Umbilical cord (tissue), 2 donors: ENCODE measurements around the gene ORC2. TPM values are rescaled to one million over a fixed set of nuclear protein-coding genes. Genes with fewer than 3 reads are reported as not detected.
"Not testable (repeated sequence)": the region's sequence is repeated elsewhere in the genome, so short reads cannot be mapped to it uniquely, and the experiment has no call there.

Experiments
- DNase-seq: peaks from one replicate; pipeline ENCODE4 v3.0.0-alpha.2; 2015; ENCODE audit warnings: low spot score
- total RNA-seq: library from RNA; depleted of rRNA; stranded (reverse); fragments of >200 nt; gene quantifications from one replicate; pipeline ENCODE4 v1.2.3, GENCODE V29; 2014; ENCODE audit warnings: low replicate concordance; ENCODE audit not compliant: insufficient read depth

The ORC2 gene
- total RNA-seq, 1 donor from 2014 or later, result 19.5 TPM

DNA sequence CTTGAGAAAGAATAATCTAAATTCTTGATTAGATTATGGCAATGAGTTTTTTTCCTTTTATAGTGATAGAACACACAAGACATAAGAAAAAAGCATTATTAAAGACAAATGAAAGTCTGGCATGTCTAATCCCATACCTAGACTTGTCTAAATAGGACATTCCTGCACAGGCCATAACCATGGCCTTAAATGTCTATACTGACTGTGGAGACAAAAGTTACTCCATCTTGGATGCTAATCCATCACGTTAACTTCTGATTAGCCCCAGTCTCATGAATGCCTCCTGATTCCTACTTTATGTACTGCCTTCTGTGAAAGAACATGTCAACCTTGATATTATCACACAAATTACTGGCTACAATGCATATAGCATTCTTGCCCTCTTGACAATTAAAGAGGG, 23.6 kb downstream of the ORC2 start:
- no peak for DNase-seq

DNA sequence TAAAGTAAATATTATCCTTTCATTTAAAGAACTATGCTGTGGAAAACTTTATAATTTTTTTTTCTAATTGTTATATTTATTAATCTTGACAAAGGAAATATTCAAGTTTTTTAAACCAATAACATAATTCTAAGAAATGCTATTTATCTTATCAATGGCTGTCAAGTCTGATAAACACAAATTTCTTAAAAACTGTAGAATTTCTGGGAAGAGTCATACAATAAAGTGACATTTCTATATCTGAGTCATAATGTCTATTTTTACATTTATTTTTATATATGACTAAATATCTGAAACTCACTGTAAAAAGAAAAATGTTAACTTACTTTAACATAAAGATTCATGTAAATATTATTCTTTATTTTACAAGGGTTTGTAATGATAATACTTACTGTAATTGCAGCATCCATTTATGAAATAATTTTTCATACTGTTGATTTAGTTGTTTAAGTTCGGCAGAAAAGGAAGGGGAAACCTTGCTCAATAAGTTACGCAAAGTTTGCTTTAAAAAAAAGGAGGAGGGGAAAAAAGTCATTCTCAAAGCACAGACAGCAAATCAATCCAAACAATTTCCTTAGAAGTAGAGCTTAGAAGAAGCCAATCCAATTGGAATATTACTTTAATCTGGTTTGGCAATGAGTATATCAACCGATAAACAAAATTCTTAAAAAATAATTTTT, 32.4 kb downstream of the ORC2 start:
- DNase-seq, result no peak

DNA sequence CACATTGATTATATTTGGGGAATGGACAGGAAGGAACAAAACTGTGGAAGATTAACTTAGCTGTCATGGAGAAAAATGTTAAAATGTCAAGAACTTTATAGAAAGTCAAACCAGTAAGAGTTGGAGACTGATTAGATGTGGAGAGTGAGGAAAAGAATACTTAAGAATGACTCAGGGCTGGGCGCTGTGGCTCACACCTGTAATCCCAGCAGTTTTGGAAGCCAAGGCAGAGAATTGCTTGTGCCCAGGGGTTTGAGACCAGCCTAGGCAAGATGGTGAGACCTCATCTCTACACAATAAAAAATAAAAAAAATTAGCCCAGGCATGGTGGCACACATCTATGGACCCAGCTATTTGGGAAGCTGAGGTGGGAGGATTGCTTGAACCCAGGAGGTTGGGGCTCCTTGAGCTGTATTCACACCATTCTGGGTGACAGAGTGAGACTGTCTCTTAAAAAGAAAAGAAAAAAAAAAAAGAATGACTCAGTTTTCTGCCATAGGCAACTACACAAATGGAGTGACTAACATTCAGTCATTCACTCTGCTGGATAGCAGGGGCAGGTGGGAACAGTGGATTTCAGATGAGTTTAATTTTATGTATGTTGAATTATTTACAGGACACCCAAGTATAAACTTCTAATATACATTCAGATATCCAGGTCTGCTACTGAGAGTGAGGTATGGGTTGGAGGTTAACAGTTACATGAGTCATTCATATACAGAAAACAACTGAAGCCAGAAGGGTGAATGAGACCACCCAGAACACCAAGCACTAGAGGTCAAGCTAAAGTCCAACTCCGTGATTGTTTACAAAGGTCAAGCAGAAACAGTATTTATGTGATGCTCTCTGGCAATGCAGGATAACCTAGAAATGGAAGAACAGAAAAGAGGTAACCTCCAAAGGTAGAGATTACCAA, 33.9 kb downstream of the ORC2 start:
- DNase-seq, result no peak

DNA sequence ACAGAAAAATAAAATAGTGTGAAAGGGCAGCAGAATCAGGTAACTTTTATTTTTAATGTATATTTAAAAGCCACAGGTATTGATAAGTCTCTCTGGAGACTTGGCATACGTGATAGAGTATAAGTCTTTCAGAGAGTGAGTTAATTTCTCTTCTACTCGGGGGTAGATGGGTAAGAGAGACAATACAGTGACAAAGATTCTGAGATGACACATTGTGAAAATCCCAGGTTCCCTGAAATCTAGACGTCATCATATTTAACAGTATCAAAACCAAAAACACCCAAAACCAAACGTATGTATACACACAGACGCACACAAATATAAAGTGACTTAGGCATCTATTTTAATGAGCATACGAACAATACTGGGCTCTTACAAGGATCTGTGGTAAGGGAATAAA, 41.0 kb downstream of the ORC2 start:
- DNase-seq, result no peak

DNA sequence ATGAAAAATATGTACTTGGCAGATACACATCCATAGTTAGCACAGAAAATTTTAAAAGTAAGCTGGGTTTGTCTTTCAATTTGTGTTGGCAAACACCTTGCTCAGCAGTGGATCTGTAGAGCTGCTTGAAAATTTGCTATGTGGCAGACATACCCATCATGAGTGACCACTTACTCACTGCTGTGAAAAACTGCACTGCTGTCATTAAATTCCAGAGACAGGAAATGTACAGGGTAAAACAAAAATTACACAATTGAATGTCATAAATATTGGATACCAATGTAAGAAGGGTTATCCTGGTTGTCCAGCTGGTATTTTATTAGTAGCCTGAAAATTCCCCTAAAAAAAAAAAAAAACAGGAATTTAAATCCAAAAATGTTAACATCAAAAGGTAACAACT, 49.8 kb downstream of the ORC2 start:
- no peak for DNase-seq

DNA sequence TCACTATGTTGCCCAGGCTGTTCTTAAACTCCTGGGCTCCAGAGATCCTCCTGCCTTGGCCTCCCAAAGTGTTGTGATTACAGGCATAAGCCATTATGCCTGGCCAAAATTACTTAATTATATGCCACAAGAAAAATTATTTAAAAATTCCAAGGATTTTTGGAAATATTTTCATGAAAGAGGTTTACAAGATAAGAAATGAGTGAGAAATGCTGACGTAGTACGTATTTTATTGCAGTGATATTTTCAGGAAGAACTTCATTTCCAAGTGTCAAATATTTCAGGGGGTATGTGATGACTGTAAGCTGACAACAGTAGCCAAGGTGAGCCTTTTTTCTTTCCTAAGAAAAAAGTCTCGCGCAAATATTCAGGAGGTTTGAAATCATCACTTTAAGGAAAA, 53.5 kb downstream of the ORC2 start:
- no peak for DNase-seq

DNA sequence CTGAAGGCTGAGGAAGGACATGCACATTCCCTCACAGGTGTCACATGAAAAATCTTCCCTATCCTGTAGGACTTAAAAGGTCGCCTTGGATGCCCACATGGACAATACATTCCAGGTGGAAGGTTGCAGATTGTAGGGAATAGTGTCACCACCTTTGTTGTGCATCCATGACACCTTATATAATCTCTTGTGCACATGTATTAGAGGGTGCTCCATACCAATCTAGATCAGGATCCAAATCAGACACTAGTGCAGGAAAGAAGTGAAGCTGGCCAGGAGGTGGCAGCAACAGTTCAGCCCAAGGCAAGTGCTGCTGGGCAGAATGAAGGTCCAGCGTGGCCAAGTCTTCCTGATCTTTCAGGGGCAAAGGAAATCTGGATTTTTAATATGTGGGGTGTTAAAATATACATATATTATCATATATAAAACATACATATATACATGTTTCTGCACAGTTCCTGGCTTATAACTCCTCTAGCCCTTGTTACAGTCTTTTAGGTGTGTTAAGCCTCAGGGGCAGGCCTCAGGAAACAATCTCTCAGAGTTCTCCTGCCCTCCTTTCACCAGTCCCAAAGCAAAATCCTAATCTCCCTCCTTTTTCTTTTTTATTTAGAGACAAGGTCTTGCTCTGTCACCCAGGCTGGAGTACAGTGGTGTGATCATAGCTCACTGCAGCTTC, 57.7 kb downstream of the ORC2 start:
- peak; percentile 62 for DNase-seq

DNA sequence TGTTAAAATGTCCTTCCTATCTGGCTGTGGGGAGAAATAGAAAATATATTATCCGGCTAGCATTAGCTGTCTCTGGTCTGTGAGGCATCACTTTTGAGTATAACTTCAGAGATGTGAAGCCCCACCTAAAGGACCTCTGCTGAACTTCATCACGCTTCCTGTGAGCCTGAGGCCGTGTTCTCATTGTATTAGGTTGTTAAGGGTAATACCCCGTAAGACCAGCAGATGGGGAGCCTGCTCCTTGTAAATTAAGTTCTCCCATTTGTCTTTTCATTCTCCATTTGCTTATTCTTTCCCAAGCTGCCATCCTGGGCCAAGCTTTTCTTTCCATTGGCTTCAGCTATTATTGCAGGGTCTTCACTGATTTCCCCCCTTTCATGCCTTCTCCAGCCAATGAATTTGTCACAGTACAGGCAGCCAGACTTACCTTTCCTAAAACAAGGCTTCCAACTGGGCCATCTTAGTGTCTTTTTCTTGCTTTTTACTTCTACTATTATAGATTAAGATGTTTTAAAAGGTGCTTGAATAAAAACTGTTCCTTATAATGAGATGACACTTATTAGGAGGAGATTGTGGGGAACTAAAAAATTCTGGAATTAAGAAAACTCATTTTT, 61.9 kb downstream of the ORC2 start:
- peak; percentile 83 for DNase-seq

DNA sequence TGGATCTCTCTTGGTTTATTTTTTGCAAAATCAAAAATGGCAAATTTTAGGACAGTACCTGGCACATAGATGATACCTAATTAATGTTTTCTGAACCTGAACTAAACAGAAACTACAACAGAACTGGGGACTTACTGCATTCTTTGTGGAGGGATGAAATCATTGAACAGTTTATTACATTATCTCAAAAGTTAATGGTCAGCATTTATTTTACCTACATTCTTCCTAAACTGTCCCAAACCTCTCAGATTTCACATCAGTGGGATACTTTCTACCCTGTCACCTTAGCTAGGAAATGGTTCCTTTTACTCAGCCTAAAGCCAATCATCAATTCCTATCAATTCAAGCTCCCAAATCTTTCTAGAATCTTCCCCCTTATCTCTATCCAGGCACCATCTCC, 64.0 kb downstream of the ORC2 start:
- no peak for DNase-seq

DNA sequence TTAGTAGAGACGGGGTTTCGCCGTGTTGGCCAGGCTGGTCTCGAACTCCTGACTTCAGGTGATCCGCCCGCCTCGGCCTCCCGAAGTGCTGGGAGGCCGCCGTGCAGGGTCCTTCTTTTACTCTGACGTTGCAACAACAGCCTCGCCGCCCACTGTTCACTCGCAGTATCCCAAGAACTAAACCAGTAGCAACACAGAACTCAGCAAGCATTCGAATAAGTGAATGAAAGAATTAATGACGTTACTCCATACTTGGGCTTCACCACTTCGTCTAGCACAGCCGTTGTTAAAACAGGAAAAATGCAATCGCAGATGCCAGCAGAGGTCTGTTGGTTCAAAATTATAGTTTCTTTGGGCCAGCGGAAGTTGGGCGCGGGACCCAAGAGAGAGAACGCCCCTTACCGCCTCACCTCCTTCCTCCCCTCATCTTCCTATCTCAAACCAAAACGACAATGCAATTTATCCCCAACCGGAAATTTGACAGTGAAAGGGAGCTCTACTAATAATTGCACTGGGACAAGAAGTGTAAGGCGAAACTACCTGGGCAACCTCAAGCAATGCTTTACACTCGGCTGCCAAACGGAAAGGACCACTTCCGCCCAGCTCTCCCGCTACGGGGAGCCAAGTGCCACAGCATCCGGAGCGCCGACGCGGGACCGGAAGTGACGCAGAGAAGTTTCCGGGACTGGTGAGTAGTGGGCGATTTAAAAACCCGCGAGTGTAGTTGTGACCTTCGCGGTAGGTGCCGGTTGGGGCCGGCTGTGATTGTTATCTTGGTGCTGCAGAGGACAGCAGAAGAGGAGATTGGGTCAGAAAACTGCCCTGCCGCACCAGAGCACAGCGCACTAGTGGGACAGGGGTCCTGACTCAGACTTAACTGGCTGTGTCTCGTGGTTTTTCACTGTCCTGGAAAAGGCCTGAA, 74.5 kb downstream of the ORC2 start, which contains the start of the genes NIF3L1 and PPIL3:
NIF3L1 (plus strand) TSS at position 668 of the 922 bp plus-strand sequence. CDS start 2,573 bp downstream, outside the sequence.
PPIL3 (minus strand) TSS at position 374 of the 922 bp plus-strand sequence. CDS start 1,462 bp downstream, outside the sequence.
- DNase-seq, result peak; percentile 99

DNA sequence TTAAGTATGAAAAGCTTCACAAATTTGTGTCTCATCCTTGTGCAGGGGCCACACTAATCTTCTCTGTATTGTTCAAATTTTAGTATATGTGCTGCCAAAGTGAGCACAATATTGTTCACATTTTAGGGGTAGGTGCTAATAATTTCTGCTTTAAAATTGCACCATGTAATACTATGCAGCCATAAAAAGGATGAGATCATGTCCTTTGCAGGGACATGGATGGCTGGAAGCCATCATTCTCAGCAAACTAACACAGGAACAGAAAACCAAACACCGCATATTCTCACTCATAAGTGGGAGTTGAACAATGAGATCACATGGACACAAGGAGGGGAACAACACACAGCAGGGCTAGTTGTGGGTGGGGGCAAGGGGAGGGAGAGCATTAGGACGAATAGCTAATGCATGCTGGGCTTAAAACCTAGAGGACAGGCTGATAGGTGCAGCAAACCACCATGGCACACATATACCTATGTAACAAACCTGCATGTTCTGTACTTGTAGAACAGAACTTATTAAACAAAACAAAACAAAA, 81.7 kb downstream of the ORC2 start:
- not testable (repeated sequence) for DNase-seq

DNA sequence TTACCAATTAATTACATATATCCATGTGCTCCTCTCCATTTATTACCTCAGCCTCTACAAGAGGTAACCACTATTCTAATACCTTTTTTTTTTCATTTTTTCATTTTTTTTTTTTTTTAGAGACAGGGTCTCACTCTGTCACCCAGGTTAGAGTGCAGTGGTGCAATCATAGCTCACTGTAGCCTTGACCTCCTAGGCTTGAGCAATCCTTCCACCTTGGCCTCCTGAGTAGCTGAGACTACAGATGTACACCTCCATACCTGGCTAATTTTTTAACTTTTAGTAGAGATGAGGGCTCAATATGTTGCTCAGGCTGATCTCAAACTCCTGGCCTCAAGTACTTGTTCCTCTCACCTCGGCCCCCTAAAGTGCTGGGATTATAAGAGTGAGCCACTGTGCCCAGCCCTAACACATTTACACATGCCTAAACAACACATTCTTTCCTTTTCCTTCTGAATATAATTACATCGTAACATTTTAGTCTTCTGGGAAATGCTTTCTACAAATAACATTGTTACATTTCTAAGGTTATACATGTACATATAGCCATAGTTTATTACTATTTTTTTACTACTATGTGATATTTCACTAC, 85.1 kb downstream of the ORC2 start:
- no peak for DNase-seq

DNA sequence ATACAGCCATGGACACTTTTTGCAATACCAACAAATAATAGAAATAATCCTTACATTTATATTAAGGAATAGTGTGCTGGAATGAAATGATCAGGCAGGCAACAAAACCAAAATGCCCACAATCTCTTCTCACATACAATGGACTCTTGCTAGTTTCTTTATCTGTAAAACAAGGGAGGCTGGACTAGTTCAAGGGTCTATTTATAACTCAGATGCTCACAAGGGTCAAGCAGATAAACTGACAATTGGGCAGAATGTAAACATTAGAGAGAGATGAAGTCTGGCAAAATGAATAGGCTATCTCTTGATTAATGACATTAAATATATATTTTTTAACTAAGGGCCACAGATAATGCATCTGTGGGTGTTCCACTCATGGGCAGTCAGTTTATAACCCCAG, 86.0 kb downstream of the ORC2 start:
- DNase-seq, result no peak

DNA sequence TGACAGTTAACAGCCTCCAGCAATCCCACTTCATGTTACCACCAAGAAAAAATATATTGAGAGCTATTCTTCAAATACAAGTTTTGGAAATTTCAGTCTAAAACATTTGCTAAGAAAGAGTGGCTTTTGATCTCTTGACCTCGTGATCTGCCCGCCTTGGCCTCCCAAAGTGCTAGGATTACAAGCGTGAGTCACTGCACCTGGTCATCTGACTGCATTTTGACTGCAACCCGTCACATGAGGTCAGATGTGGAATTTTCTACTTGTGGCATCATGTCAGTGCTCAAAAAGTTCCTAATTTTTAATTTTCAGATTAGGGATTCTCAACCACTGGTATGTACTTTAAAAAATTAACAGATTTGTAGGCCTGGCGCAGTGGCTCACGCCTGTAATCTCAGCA, 89.9 kb downstream of the ORC2 start:
- no peak for DNase-seq

DNA sequence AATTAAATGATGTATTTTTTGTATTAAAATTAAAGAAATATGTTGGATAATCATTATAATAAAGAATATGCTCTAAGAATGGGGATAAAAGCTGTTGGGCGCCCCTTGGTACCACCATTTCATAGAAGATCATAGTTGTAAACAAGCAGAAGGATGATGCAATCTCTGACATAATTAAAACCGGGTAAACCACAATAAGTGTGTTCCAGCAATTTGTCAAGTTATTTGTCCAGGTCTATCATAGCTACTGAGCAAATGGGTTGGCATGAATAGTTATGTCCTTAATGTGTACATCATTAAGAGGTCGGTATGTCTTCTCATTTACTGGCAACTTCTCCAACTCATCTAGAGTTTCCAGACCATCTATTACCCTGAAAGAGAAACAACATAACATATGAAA, 92.3 kb downstream of the ORC2 start:
- DNase-seq, result no peak

DNA sequence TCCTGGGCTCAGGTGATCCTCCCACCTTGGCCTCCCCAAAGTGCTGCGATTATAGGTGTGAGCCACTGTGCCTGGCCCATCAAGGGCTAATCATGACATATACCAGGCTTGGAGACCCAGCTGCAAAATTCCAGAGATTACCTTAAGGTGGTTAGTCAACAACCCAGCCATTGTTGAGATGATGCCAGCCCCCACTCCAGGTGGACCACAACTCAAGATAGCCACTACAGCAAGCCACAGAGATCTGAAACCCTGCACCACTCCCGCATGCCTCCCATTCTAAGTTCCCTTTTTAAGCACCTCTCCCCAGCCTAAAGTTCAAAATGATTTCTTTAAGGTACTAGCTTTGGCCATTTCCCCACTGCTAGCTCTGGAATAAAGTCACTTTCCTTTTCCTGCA, 94.4 kb downstream of the ORC2 start:
- no peak for DNase-seq

DNA sequence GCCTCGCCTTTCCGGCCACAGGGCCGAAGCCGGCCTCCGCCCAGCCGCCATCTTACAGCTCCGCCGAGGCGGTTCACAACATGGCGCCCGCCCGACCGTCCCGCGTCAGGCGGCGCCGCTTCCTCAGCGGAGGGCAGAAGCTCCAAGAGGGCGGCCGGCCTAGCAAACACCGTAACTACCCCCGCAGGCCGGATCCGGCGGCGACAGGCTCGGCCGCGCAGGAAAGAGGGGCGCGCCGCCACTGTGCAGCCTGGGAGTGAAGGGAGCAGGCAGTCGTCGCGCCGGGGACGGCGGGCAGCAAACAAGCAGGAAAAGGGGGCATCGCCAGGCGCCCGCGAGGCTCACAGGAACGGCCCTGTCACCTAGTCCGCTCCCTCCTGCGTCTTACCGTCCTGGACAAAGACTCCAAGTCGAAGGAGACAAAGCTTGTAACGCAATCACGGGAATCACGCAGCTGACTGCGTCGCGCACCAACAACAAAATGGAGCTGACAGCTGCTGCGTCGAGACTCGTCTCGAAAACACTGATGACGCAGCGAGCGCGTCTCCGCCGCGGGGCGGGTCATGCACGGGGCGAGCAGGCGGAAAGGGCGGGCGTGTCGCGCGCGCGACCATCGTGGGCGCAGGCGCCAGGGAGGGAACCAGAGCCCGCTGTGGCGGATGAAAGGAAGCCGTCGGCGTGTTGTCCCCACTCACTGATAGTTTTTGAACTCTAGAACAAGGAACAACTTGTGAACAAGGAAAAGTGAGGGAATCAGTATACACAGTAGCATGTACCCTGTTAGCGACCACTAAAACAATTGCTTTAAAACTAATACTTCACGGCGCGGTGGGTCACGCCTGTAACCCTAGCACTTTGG, 99.1 kb downstream of the ORC2 start, which contains the start of gene CLK1:
CLK1 (minus strand) TSS at position 483 of the 859 bp plus-strand sequence. CDS start 2,796 bp downstream, outside the sequence.
- peak; percentile 97 for DNase-seq

DNA sequence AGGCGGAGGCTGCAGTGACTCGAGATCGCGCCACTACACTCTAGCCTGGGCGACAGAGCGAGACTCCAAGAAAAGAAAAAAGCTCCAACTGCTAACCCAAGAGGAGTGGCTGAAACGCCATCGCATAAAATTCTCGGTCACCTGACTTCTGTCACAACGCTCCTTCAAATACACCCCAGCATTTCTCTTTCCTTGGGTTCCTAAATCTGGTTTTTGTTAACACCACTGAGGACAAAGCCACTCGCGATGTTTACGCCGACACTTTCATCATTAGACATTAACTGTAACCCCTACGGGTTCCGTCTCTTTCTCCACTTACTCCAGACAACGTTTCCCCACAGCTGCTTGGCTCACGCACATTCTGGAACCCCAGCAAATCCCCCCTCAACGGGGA, 99.7 kb downstream of the ORC2 start:
- no peak for DNase-seq

DNA sequence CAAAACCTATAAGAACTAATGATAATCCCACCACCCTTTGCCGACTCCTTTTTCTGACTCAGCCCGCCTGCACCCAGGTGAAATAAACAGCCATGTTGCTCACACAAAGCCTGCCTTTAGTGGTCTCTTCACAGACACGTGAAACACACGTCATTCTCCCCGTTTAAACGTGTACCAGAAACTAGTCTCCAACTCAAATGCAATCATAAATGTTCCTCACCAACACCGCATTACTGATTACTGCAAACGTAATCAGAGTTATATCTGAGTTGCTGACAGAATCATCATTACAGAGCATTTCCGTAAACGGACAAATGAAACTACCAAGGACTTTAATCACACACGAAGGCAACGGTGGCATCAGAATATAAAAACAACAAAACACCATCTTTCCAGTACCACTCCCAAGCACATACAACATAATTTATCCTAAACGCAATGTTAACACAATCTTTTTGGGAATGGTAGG, 100.9 kb downstream of the ORC2 start:
- DNase-seq, result peak; percentile 57
